ENCODE data around the gene APOL2. TPM values are rescaled to one million over a fixed set of nuclear protein-coding genes. Genes with fewer than 3 reads are reported as not detected.
A peak's percentile ranks its signal among the peaks of the same experiment; 100 is the strongest.

Gene APOL2
- total and polyA plus RNA-seq, 10 of the 15 experiments (the other 5 are each of a cell fraction or from before 2014, with no cell fraction given), result 4.4 to 39.9 (median 25.0) TPM

GRCh38 chr22:36258701-36259614 lies 19.6 kb upstream of the APOL2 start (continued):
- TF ChIP-seq MLLT1 (IDR thresholded peaks at IDR 0.05) (peak; percentile 95), SIX5 (IDR thresholded peaks at IDR 0.05; ENCODE audit: low read depth, low read length, severe bottlenecking) (no peak)
- TF ChIP-seq, protein P1, sequence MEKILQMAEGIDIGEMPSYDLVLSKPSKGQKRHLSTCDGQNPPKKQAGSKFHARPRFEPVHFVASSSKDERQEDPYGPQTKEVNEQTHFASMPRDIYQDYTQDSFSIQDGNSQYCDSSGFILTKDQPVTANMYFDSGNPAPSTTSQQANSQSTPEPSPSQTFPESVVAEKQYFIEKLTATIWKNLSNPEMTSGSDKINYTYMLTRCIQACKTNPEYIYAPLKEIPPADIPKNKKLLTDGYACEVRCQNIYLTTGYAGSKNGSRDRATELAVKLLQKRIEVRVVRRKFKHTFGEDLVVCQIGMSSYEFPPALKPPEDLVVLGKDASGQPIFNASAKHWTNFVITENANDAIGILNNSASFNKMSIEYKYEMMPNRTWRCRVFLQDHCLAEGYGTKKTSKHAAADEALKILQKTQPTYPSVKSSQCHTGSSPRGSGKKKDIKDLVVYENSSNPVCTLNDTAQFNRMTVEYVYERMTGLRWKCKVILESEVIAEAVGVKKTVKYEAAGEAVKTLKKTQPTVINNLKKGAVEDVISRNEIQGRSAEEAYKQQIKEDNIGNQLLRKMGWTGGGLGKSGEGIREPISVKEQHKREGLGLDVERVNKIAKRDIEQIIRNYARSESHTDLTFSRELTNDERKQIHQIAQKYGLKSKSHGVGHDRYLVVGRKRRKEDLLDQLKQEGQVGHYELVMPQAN (conservative IDR thresholded peaks at IDR 0.05), result 0 out of 2 replicates have a peak, but pooled peaks have one; percentile 15

DNA sequence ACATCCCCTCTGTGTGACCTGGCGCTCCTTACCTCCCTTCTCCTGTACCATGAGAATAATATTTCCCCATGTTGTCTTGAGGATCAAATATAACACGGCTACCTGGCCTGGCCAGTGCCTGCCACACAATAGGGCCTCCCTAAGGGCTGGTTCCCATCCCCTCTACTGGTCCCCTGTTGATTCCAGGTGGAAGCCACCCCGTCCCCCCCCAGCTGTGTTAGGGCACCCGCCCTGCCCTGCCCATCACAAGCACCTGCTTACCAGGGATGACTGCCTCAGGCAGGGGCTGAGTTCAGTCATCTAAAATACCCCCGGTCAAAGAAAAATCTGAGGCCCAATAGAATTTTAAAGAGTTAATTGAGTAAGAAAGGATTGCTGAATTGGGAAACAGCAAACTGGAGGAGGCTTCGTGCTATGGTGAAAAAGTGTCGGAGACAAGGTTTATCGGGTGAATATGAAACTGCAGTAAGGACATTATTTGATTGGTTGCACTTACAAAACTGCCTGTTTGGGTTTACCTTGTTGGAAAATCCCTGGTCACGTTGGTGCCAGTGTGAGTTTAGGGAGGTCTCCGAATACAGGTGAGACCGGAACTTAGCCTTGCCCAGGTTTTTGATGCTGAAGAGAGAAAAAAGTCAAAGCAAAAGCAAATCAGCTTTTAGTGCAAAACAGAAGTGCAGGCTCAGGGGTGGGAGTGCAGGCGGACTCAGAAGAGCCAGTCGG lies 18.8 kb upstream of the APOL2 start:
- FAIRE-seq (no peak), DNase-seq (ENCODE audit: low read depth, low spot score) (no peak), ATAC-seq (no peak)
- POLR2A ChIA-PET, result interaction anchor here (0.6 to 1.8 kb wide), 3 partner anchors 19 to 41 kb away, joined by 3 to 5 read pairs (median 3); partner anchors contain the start of gene APOL2
- RAD21 ChIA-PET (ENCODE audit: unreplicated experiment), result interaction anchor here (12.0 kb wide), 1 partner anchor 19 kb away, joined by 100 read pairs; the partner anchor contains the start of gene APOL2
- no peak overlapping the region for H2AFZ ChIP-seq (ENCODE audit: control insufficient read depth, low read depth, low read length)
- H3K27ac ChIP-seq (ENCODE audit: control insufficient read depth, insufficient read depth), result peak overlapping the region; percentile 72
- peaks cover 23% of the 10 kb centered on the region for H3K4me1 ChIP-seq (ENCODE audit: control insufficient read depth, insufficient read depth, low read length)
- H3K36me3 ChIP-seq (ENCODE audit: control insufficient read depth in 2 of 2, insufficient read depth in 2 of 2, low read length in 1 of 2), result peaks cover 0 to 20% of the 10 kb centered on the region in 2 experiments; a peak in 3 of 4 replicates
- intact Hi-C loops (cut with micrococcal nuclease; ENCODE audit: unreplicated experiment) (no loop called here), in situ Hi-C loops (cut with MboI) (no loop called here)
- H3K27me3 ChIP-seq (replicated peaks in 1 of 2; ENCODE audit: control insufficient read depth in 2 of 2, insufficient read depth in 2 of 2, low read length in 1 of 2), result no peaks in the 10 kb centered on the region
- BruUV-seq (replicated peaks), result no TSS peak
- CTCF ChIA-PET, result interaction anchor here (0.8 to 13.2 kb wide), 4 partner anchors 8 to 43 kb away, joined by 3 to 153 read pairs (median 4); partner anchors contain the start of gene APOL2
- 77% methylated on average over 13 of the region's 13 CpGs for WGBS (ENCODE audit: insufficient coverage, insufficient replicate concordance, low lambda C conversion rate, missing lambda C conversion rate)
- peak overlapping the region; percentile 54 for H3K4me2 ChIP-seq (ENCODE audit: control insufficient read depth, insufficient read depth)
- no peaks in the 10 kb centered on the region for H3K9me3 ChIP-seq (replicated peaks; ENCODE audit: control insufficient read depth, insufficient read depth, low read length)
- no peaks in the 10 kb centered on the region for H4K20me1 ChIP-seq (ENCODE audit: control insufficient read depth, insufficient read depth)
- H3K79me2 ChIP-seq (ENCODE audit: control insufficient read depth, insufficient read depth, low read length), result peaks cover 16% of the 10 kb centered on the region
- peak overlapping the region; percentile 40; the same call in 1 of the 2 replicates for H3K9ac ChIP-seq (ENCODE audit: control insufficient read depth, insufficient read depth, low read length)
- SMC1A ChIA-PET (ENCODE audit: uncharacterized antibody, unreplicated experiment), result interaction anchor here (1.0 to 3.8 kb wide), 4 partner anchors 8 to 50 kb away, joined by 3 to 33 read pairs (median 3); partner anchors contain the start of gene APOL2
- H3K4me3 ChIP-seq, result peak overlapping the region; percentile 41; the same call in 1 of the 2 replicates
- TF ChIP-seq E4F1 (IDR thresholded peaks at IDR 0.05; ENCODE audit: borderline replicate concordance, partially characterized antibody) (no peak), ZBTB40 (IDR thresholded peaks at IDR 0.05; ENCODE audit: borderline replicate concordance) (no peak)
